Measurements from ENCODE around the gene MATN1. TPM values are rescaled to one million over a fixed set of nuclear protein-coding genes. Genes with fewer than 3 reads are reported as not detected.

Gene MATN1, protein sequence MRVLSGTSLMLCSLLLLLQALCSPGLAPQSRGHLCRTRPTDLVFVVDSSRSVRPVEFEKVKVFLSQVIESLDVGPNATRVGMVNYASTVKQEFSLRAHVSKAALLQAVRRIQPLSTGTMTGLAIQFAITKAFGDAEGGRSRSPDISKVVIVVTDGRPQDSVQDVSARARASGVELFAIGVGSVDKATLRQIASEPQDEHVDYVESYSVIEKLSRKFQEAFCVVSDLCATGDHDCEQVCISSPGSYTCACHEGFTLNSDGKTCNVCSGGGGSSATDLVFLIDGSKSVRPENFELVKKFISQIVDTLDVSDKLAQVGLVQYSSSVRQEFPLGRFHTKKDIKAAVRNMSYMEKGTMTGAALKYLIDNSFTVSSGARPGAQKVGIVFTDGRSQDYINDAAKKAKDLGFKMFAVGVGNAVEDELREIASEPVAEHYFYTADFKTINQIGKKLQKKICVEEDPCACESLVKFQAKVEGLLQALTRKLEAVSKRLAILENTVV
- 0.56 TPM in 1 of 2 replicates, not detected in the other for total RNA-seq (2012; rRNA removed)
- polyA plus RNA-seq (2012; rRNA removed): 0.10 and 0.27 TPM in 2 replicates
- polyA plus RNA-seq (2012; cell fraction: cytosol; rRNA removed): 0.03 TPM in 1 of 2 replicates, not detected in the other
- 1.1 and 1.3 TPM in 2 replicates for polyA plus RNA-seq (2012; cell fraction: nucleus; rRNA removed; ENCODE audit: low replicate concordance)
- Bru-seq, nascent RNA: percentile 20 among the genes with signal in this experiment
- percentile 15 among the genes with signal in this experiment for BruChase-seq, experiment 1, labeled RNA remaining after a 6-hour chase
- percentile 15 among the genes with signal in this experiment for BruChase-seq, experiment 2, labeled RNA remaining after a 2-hour chase
- long read RNA-seq: 0 reads

DNA sequence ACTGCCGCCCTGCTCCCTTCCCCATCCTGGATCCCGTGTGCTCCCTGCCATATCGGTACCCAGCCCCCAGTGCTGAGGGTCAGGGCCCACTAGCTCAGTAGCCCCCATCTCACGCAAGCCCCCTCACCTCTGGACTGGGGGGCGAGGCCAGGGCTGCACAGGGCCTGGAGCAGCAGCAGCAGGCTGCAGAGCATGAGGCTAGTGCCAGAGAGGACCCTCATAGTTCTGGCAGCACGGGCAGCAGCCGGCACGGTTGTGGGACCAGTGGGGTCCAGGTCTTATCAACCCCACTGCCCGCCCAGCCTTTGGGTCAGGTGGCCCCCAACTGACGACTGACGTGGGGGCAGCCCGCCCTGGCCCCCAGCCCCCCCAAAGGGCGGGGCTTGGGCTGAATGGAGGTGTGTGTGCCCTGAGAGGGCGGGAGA, at the start of gene MATN1:
TSS of gene MATN1 (minus strand) at position 255 of the 425 bp plus-strand sequence. CDS start at position 221, 34 bp downstream.
- peak within 1 kb of the TSS; percentile 61 for H2AK9ac ChIP-seq (replicated peaks; ENCODE audit: low read depth, low read length, poor library complexity)
- 0 out of 2 replicates have a peak, but pooled peaks cover 2% of the 10 kb centered on the region for H3K9me1 ChIP-seq (ENCODE audit: insufficient read depth, low read length)
- in situ Hi-C loops (cut with MboI; ENCODE audit: low sequenced_read_pairs): loop anchor here (5.0 kb wide), 1 partner anchor 39 kb away; no protein-coding TSS in a partner anchor
- dilution Hi-C loops (cut with HindIII; ENCODE audit: low sequenced_read_pairs, unreplicated experiment): no loop called here
- no peak within 1 kb of the TSS for H4K5ac ChIP-seq (ENCODE audit: low read depth, low read length)
- no peak within 1 kb of the TSS for H3K14ac ChIP-seq (replicated peaks; ENCODE audit: low read depth, low read length)
- H3K9me3 ChIP-seq (ENCODE audit: control insufficient read depth, insufficient read depth, low read length): no peaks in the 10 kb centered on the region
- H3K4ac ChIP-seq (ENCODE audit: low read depth, low read length): no peak within 1 kb of the TSS
- ATAC-seq (ENCODE audit: low read depth) (no peak), DNase-seq (no peak)
- no peak within 1 kb of the TSS for H2AFZ ChIP-seq (replicated peaks; ENCODE audit: low read length, poor library complexity)
- H4K91ac ChIP-seq (ENCODE audit: insufficient read depth, low read depth, low read length): no peak within 1 kb of the TSS
- H2BK120ac ChIP-seq (ENCODE audit: low read depth, low read length): no peak within 1 kb of the TSS
- WGBS, 2 experiments (ENCODE audit: extremely low coverage in 2 of 2, insufficient read length in 1 of 2): no CpG with 5 or more reads among the region's 14 CpGs
- no peak within 1 kb of the TSS for H2BK20ac ChIP-seq (ENCODE audit: low read depth, low read length)
- intact Hi-C loops (cut with micrococcal nuclease): no loop called here
- no peak within 1 kb of the TSS for H4K8ac ChIP-seq (ENCODE audit: low read depth in 2 of 2, low read length in 2 of 2)
- H2BK15ac ChIP-seq (ENCODE audit: low read depth, low read length): no peak within 1 kb of the TSS
- H3K4me3 ChIP-seq (ENCODE audit: insufficient read depth, low read depth, low read length): no peak within 1 kb of the TSS
- TF ChIP-seq CTCF (conservative IDR thresholded peaks at IDR 0.05; ENCODE audit: low read depth, low read length): no peak
- no peak for TF ChIP-seq CHD1 (IDR thresholded peaks at IDR 0.05; ENCODE audit: low read depth, low read length)
- TF ChIP-seq CEBPB (IDR thresholded peaks at IDR 0.05; ENCODE audit: low read depth, low read length): no peak
- TF ChIP-seq FOS (IDR thresholded peaks at IDR 0.05; ENCODE audit: low read depth, low read length): no peak
- TF ChIP-seq SMC3 (IDR thresholded peaks at IDR 0.05; ENCODE audit: low read depth, low read length): no peak
- no peak for TF ChIP-seq MAFK (IDR thresholded peaks at IDR 0.05; ENCODE audit: low read depth, low read length)
- TF ChIP-seq RFX5 (IDR thresholded peaks at IDR 0.05; ENCODE audit: low read depth, low read length): no peak
- H3K56ac ChIP-seq (ENCODE audit: extremely low read depth, insufficient read depth, low read length): no peak within 1 kb of the TSS
- no peak within 1 kb of the TSS for H3K18ac ChIP-seq (ENCODE audit: low read depth, low read length)
- H3K27me3 ChIP-seq (ENCODE audit: control insufficient read depth, insufficient read depth, low read length): no peaks in the 10 kb centered on the region
- H2AK5ac ChIP-seq (ENCODE audit: low read depth, low read length): no peak within 1 kb of the TSS
- POLR2A ChIA-PET (ENCODE audit: unreplicated experiment): no interaction called here
- no peaks in the 10 kb centered on the region for H3K36me3 ChIP-seq (ENCODE audit: control insufficient read depth, insufficient read depth, low read length)
- no peak within 1 kb of the TSS for H3K4me2 ChIP-seq (ENCODE audit: low read depth, low read length)
- peaks cover 0 to 6% of the 10 kb centered on the region in 2 experiments; a peak in 1 of 4 replicates for H3K79me1 ChIP-seq (ENCODE audit: low read depth in 1 of 2, low read length in 2 of 2)
- no TSS peak for BruUV-seq (replicated peaks)
- peaks cover 14% of the 10 kb centered on the region; the same call in 1 of the 2 replicates for H3K4me1 ChIP-seq (ENCODE audit: control insufficient read depth, insufficient read depth, low read length)
- no peak within 1 kb of the TSS for H3K27ac ChIP-seq (ENCODE audit: insufficient read depth, low read length)
- no peak within 1 kb of the TSS for H3K9ac ChIP-seq (ENCODE audit: low read depth, low read length)
- H4K20me1 ChIP-seq (ENCODE audit: insufficient read depth, low read length): peaks cover 6% of the 10 kb centered on the region
- H3K23ac ChIP-seq (ENCODE audit: low read depth, low read length): no peak within 1 kb of the TSS
- CTCF ChIA-PET: no interaction called here
- no peak within 1 kb of the TSS for H2BK5ac ChIP-seq (ENCODE audit: low read depth, low read length, poor library complexity, severe bottlenecking)

All from IMR-90 (cell line).